HEK293 (cell line): ENCODE measurements around the gene DDIT4.

ENCODE experiments used
- CTCF ChIP-seq: fragments of 450-650 bp; formaldehyde crosslinking; IDR thresholded peaks from 2 replicates; pipeline ENCODE4 v1.5.1; 2016; ENCODE audit warnings: missing biosample characterization, missing genetic modification characterization
- ELK4 ChIP-seq: IDR thresholded peaks from 2 replicates; pipeline ENCODE4 v1.6.1; 2011; ENCODE audit warnings: mild to moderate bottlenecking, low read depth, low read length, borderline replicate concordance
- MEIS1 ChIP-seq: sonication (generic); formaldehyde crosslinking; IDR thresholded peaks from 2 replicates; pipeline ENCODE4 v1.8.1; 2022; ENCODE audit warnings: missing genetic modification reagents, mild to moderate bottlenecking, borderline replicate concordance
- MZF1 ChIP-seq: fragments of 450-650 bp; formaldehyde crosslinking; IDR thresholded peaks from 2 replicates; pipeline ENCODE4 v1.5.1; 2017; ENCODE audit warnings: missing biosample characterization, missing genetic modification characterization, borderline replicate concordance
- SP3 ChIP-seq: fragments of 450-650 bp; formaldehyde crosslinking; IDR thresholded peaks from 2 replicates; pipeline ENCODE4 v1.5.1; 2016; ENCODE audit warnings: missing biosample characterization, missing genetic modification characterization
- TCF7L2 ChIP-seq: IDR thresholded peaks from 2 replicates; pipeline ENCODE4 v1.6.1; 2011; ENCODE audit warnings: low read depth, mild to moderate bottlenecking, inconsistent platforms, low read length, moderate library complexity, borderline replicate concordance
- ZBTB21 ChIP-seq: fragments of 450-650 bp; formaldehyde crosslinking; IDR thresholded peaks from 2 replicates; pipeline ENCODE4 v1.5.1; 2017; ENCODE audit warnings: missing biosample characterization, missing genetic modification characterization
- ZNF23 ChIP-seq: fragments of 450-650 bp; formaldehyde crosslinking; IDR thresholded peaks from 2 replicates; pipeline ENCODE4 v1.5.1; 2016; ENCODE audit warnings: missing biosample characterization, missing genetic modification characterization, borderline replicate concordance
- ZNF302 ChIP-seq: fragments of 450-650 bp; formaldehyde crosslinking; IDR thresholded peaks from 2 replicates; pipeline ENCODE4 v1.5.1; 2016; ENCODE audit warnings: missing biosample characterization, missing genetic modification characterization, low read depth
- ZNF704 ChIP-seq: fragments of 450-650 bp; formaldehyde crosslinking; IDR thresholded peaks from 2 replicates; pipeline ENCODE4 v1.5.1; 2016; ENCODE audit warnings: missing biosample characterization, missing genetic modification characterization

- TF ChIP-seq MEIS1 (CRISPR knock-in tag) (no peak), CTCF (tag by site-specific recombination) (no peak), ZNF302 (no peak), SP3 (no peak), TCF7L2 (no peak), MZF1 (tag by site-specific recombination) (no peak), ZBTB21 (tag by site-specific recombination) (no peak), ZNF23 (tag by site-specific recombination) (no peak), ELK4 (no peak), ZNF704 (tag by site-specific recombination) (no peak)
These were observed 18.5 kb downstream of the DDIT4 start for GRCh38 chr10:72292223-72292691.
